ENCODE measurements around the gene CEL. TPM values are rescaled to one million over a fixed set of nuclear protein-coding genes. Genes with fewer than 3 reads are reported as not detected.
"Not testable (repeated sequence)": the region's sequence is repeated elsewhere in the genome, so short reads cannot be mapped to it uniquely, and the experiment has no call there.

Gene CEL
- total RNA-seq, 1 experiment from 2014 or later = 3.1 TPM

DNA sequence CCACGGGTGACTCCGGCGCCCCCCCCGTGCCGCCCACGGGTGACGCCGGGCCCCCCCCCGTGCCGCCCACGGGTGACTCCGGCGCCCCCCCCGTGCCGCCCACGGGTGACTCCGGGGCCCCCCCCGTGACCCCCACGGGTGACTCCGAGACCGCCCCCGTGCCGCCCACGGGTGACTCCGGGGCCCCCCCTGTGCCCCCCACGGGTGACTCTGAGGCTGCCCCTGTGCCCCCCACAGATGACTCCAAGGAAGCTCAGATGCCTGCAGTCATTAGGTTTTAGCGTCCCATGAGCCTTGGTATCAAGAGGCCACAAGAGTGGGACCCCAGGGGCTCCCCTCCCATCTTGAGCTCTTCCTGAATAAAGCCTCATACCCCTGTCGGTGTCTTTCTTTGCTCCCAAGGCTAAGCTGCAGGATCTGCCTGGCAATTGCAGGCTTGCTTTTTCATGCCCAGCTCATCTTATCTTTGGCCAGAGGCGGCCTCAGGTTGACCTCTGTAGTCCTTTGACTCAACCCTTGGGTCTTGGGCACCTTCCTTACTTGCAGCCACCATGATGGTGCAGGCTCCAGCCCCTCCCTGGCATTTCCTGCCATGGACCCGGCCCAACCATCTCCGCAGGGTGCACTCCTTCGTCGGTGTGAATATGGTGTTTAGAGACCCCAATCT is 9.8 kb downstream of the CEL start:
- H3K4me3 Mint-ChIP-seq (ENCODE audit: low read depth, unreplicated experiment) = no peak overlapping the region
- H3K9me3 Mint-ChIP-seq (ENCODE audit: low read depth, unreplicated experiment) = no peaks in the 10 kb centered on the region
- intact Hi-C loops (cut with micrococcal nuclease; ENCODE audit: unreplicated experiment) = no loop called here
- H3K4me1 Mint-ChIP-seq (ENCODE audit: low read depth, unreplicated experiment) = no peaks in the 10 kb centered on the region
- no peaks in the 10 kb centered on the region for H3K36me3 Mint-ChIP-seq (ENCODE audit: insufficient read depth, unreplicated experiment)
- DNase-seq = no peak
- TF ChIP-seq, protein P1, sequence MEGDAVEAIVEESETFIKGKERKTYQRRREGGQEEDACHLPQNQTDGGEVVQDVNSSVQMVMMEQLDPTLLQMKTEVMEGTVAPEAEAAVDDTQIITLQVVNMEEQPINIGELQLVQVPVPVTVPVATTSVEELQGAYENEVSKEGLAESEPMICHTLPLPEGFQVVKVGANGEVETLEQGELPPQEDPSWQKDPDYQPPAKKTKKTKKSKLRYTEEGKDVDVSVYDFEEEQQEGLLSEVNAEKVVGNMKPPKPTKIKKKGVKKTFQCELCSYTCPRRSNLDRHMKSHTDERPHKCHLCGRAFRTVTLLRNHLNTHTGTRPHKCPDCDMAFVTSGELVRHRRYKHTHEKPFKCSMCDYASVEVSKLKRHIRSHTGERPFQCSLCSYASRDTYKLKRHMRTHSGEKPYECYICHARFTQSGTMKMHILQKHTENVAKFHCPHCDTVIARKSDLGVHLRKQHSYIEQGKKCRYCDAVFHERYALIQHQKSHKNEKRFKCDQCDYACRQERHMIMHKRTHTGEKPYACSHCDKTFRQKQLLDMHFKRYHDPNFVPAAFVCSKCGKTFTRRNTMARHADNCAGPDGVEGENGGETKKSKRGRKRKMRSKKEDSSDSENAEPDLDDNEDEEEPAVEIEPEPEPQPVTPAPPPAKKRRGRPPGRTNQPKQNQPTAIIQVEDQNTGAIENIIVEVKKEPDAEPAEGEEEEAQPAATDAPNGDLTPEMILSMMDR (IDR thresholded peaks at IDR 0.05; ENCODE audit: unreplicated experiment) = no peak
- no peaks in the 10 kb centered on the region for H3K27me3 Mint-ChIP-seq (ENCODE audit: unreplicated experiment)
- H3K27ac Mint-ChIP-seq (ENCODE audit: unreplicated experiment) = no peak overlapping the region
- CTCF ChIA-PET = interaction anchor here (0.8 kb wide), 1 partner anchor 9 kb away, joined by 3 read pairs; no protein-coding TSS in a partner anchor
- BruUV-seq (replicated peaks) = no TSS peak

DNA sequence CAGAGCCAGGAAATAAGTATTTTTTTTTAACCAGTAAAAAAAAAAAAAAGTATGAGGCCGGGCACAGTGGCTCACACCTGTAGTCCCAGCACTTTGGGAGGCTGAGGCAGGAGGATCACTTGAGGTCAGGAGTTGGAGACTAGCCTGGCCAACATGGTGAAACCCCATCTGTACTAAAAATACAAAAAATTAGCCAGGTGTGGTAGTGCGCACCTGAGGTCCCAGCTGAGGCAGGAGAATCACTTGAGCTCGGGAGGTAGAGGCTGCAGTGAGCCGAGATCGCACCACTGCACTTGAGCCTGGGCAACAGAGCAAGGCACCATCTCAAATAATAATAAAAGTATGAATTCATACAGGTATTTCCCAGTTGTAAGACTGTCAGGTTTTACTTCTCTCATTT is 10.4 kb downstream of the CEL start:
- H3K4me1 Mint-ChIP-seq (ENCODE audit: low read depth, unreplicated experiment); intact Hi-C loops (cut with micrococcal nuclease; ENCODE audit: unreplicated experiment); H3K4me3 Mint-ChIP-seq (ENCODE audit: low read depth, unreplicated experiment); BruUV-seq (replicated peaks); H3K36me3 Mint-ChIP-seq (ENCODE audit: insufficient read depth, unreplicated experiment); H3K9me3 Mint-ChIP-seq (ENCODE audit: low read depth, unreplicated experiment); DNase-seq; H3K27me3 Mint-ChIP-seq (ENCODE audit: unreplicated experiment); H3K27ac Mint-ChIP-seq (ENCODE audit: unreplicated experiment): not testable (repeated sequence)
- CTCF ChIA-PET = interaction anchor here (0.8 kb wide), 1 partner anchor 8 kb away, joined by 3 read pairs; no protein-coding TSS in a partner anchor

DNA sequence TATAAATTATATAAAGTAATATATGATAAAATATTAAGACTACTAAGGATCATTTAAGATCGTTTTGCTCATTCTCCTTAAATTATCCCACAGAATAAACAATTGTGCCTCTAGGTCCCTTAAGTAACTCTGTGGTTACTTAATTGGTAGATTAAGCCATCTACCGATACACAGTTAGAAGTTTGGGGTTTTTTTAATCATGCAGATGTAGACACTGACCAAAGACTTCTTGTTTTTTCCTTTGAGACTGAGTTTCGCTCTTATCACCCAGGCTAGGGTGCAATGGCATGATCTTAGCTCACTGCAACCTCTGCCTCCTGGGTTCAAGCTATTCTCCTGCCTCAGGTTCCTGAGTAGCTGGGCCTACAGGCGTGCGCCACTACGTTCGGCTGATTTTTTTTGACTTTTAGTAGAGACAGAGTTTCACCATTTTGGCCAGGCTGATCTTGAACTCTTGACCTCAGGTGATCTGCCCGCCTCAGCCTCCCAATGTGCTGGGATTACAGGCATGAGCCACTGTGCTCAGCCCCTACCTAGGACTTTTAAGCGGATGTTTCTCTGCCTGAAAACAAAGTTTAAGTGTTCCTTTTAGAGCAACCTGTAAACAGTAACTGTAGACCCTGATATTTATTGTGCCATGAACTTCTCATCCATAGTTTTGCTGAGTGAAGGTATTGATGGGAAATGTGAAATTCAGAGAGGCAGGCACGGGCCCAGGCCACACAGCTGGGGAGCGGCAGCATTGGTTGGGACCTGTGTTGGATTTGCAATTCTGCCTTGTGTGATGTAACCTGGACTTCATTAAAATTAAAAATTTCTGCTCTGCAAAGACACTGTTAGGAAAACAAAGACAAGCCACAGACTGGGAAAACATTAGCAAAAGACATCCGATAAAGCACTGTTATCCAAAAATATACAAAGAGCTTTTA is 11.6 kb downstream of the CEL start:
- peaks cover 7% of the 10 kb centered on the region for H3K27me3 Mint-ChIP-seq (ENCODE audit: unreplicated experiment)
- no peak overlapping the region for H3K4me3 Mint-ChIP-seq (ENCODE audit: low read depth, unreplicated experiment)
- TF ChIP-seq, protein P1 (IDR thresholded peaks at IDR 0.05; ENCODE audit: unreplicated experiment) = no peak
- no peak overlapping the region for H3K27ac Mint-ChIP-seq (ENCODE audit: unreplicated experiment)
- CTCF ChIA-PET = no interaction called here
- no TSS peak for BruUV-seq (replicated peaks)
- DNase-seq = no peak
- H3K9me3 Mint-ChIP-seq (ENCODE audit: low read depth, unreplicated experiment) = no peaks in the 10 kb centered on the region
- H3K4me1 Mint-ChIP-seq (ENCODE audit: low read depth, unreplicated experiment) = no peaks in the 10 kb centered on the region
- no peaks in the 10 kb centered on the region for H3K36me3 Mint-ChIP-seq (ENCODE audit: insufficient read depth, unreplicated experiment)
- intact Hi-C loops (cut with micrococcal nuclease; ENCODE audit: unreplicated experiment) = no loop called here

DNA sequence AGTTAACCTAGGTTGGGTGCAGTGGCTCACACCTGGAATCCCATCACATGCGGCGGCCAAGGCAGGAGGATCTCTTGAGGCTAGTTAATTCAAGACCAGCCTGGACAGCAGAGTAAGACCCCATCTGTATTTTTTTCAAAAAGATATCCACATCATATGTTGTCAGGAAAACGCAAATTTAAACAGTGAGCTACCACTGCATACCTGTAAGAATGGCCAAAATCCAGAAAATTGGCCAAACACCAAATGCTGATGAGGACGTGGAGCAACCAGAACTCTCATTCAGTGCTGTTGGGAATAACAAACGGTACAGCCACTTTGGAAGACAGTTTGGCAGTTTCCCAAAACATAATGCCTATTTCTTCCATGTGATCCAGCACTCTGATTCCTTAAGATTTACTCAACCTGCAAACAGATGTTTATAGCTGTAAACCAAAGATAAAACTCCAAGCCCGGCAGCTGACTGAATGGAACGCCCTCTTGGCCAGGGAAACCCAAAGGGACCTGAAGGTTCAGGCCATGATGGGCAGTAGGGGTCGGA is 12.4 kb downstream of the CEL start:
- BruUV-seq (replicated peaks) = no TSS peak
- Mint-ChIP-seq H3K4me1 (ENCODE audit: low read depth, unreplicated experiment) (no peaks in the 10 kb centered on the region), H3K36me3 (ENCODE audit: insufficient read depth, unreplicated experiment) (no peaks in the 10 kb centered on the region), H3K27ac (ENCODE audit: unreplicated experiment) (no peak overlapping the region), H3K4me3 (ENCODE audit: low read depth, unreplicated experiment) (no peak overlapping the region), H3K27me3 (ENCODE audit: unreplicated experiment) (peaks cover 8% of the 10 kb centered on the region), H3K9me3 (ENCODE audit: low read depth, unreplicated experiment) (no peaks in the 10 kb centered on the region)
- TF ChIP-seq, protein P1 (IDR thresholded peaks at IDR 0.05; ENCODE audit: unreplicated experiment) = no peak
- no peak for DNase-seq
- CTCF ChIA-PET = no interaction called here
- intact Hi-C loops (cut with micrococcal nuclease; ENCODE audit: unreplicated experiment) = no loop called here
